ENCODE data around the gene AKR1E2. TPM values are rescaled to one million over a fixed set of nuclear protein-coding genes. Genes with fewer than 3 reads are reported as not detected.

Gene AKR1E2
- total RNA-seq, 4 donors from 2014 or later, result 7.1 to 14.1 (median 12.2) TPM

GRCh38 chr10:4804465-4804864, 21.5 kb upstream of the AKR1E2 start:
- no peak for TF ChIP-seq CTCF (IDR thresholded peaks at IDR 0.05; ENCODE audit: low read depth)

- TF ChIP-seq CTCF (IDR thresholded peaks at IDR 0.05; ENCODE audit: low read depth), result no peak
These were observed 19.5 kb upstream of the AKR1E2 start for GRCh38 chr10:4806534-4806933.

GRCh38 chr10:4807761-4808507, 18.1 kb upstream of the AKR1E2 start:
- TF ChIP-seq CTCF (IDR thresholded peaks at IDR 0.05; ENCODE audit: low read depth), result no peak

GRCh38 chr10:4809156-4809555, 16.9 kb upstream of the AKR1E2 start:
- no peak for TF ChIP-seq CTCF (IDR thresholded peaks at IDR 0.05; ENCODE audit: low read depth)

- TF ChIP-seq CTCF (IDR thresholded peaks at IDR 0.05; ENCODE audit: low read depth), result no peak
These were observed 15.9 kb upstream of the AKR1E2 start for GRCh38 chr10:4810092-4810491.

- TF ChIP-seq CTCF (IDR thresholded peaks at IDR 0.05; ENCODE audit: low read depth), result no peak
These were observed 14.0 kb upstream of the AKR1E2 start for GRCh38 chr10:4812046-4812445.

- TF ChIP-seq CTCF (IDR thresholded peaks at IDR 0.05; ENCODE audit: low read depth), result no peak
These were observed 13.0 kb upstream of the AKR1E2 start for GRCh38 chr10:4813023-4813422.

Measured in subcutaneous adipose tissue (tissue), 4 donors.